Heart right ventricle (tissue), 16 donors: Measurements from ENCODE around the gene RAI14. TPM values are rescaled to one million over a fixed set of nuclear protein-coding genes. Genes with fewer than 3 reads are reported as not detected.
A peak's percentile ranks its signal among the peaks of the same experiment; 100 is the strongest.

ENCODE experiments used
- ATAC-seq, 8 donors: fragments of 200-7000 bp; cut with Tn5 transposase; one replicate each; pipeline ENCODE4 v1.9.1; 2020; ENCODE audit warnings: mild to moderate bottlenecking in 8 of 8, moderate library complexity in 8 of 8, moderate number of reproducible peaks in 1 of 8
- DNase-seq, 2 donors: peaks; one replicate each; pipeline ENCODE4 v3.0.0-alpha.2; 2020
- H3K27ac ChIP-seq, 10 donors: fragments of 200-600 bp; sonication (generic) in 2 of 10; one replicate each; pipeline versions ENCODE4 v1.5.0 to v1.8.0; 2020 to 2022; ENCODE audit warnings: mild to moderate bottlenecking in 3 of 10
- H3K27me3 ChIP-seq, 7 donors: fragments of 200-600 bp; one replicate each; pipeline ENCODE4 v1.8.0; 2021 to 2022; ENCODE audit warnings: mild to moderate bottlenecking in 2 of 7
- H3K36me3 ChIP-seq, 9 donors: fragments of 200-600 bp; sonication (generic) in 1 of 9; one replicate each; pipeline versions ENCODE4 v1.5.0 to v1.8.0; 2020 to 2022; ENCODE audit warnings: mild to moderate bottlenecking in 2 of 9
- H3K4me1 ChIP-seq, 9 donors: fragments of 200-600 bp; sonication (generic) in 1 of 9; one replicate each; pipeline versions ENCODE4 v1.5.0 to v1.8.0; 2020 to 2022; ENCODE audit warnings: mild to moderate bottlenecking in 4 of 9
- H3K4me3 ChIP-seq, 10 donors: fragments of 200-600 bp; sonication (generic) in 2 of 10; one replicate each; pipeline versions ENCODE4 v1.5.0 to v1.8.0; 2020 to 2022; ENCODE audit warnings: mild to moderate bottlenecking in 7 of 10, moderate library complexity in 2 of 10
- H3K9me3 ChIP-seq, 11 donors: fragments of 200-600 bp in 10 of 11; sonication (generic) in 2 of 11; one replicate each; pipeline versions ENCODE4 v1.5.0 to v1.8.0; 2013 to 2022; ENCODE audit warnings: mild to moderate bottlenecking in 2 of 11, control low read depth in 1 of 11, moderate library complexity in 1 of 11
- WGBS, 2 donors: extraction: QIAGEN DNeasy Blood & Tissue Kit; methylation state at CpG; one replicate each; pipeline ENCODE4 v1.1.7; 2013; ENCODE audit warnings: inconsistent platforms in 1 of 2; 5-methylcytosine and 5-hydroxymethylcytosine counted together
- intact Hi-C, 10 donors: fragments of 100-400 bp; cut with DNase I; formaldehyde crosslinking; loops; one replicate each; pipeline versions ENCODE4 v1.11.1 to v1.14.2; 2022
- polyA plus RNA-seq, 2 donors: library from polyadenylated mRNA; stranded (reverse); fragments of 200-250 nt; gene quantifications; one replicate each; pipeline ENCODE4 v1.2.3, GENCODE V29; 2013
- total RNA-seq, 10 donors: library from RNA; stranded (reverse); fragmentation: NEBNext Ultra II Directional in 3 of 10; extraction: Animal tissue kit (Norgen Biotek cat#: 25700) in 3 of 10; gene quantifications; one replicate each; pipeline versions ENCODE4 v1.2.1 to v1.2.4, GENCODE V29; 2021 to 2023
- TF ChIP-seq, protein P1 (sequence below), 9 donors: fragments of 200-600 bp; sonication (generic) in 2 of 9; IDR thresholded peaks; one replicate each; pipeline versions ENCODE4 v1.5.0 to v1.8.0; 2021 to 2022; ENCODE audit warnings: antibody characterized with exemption in 9 of 9, mild to moderate bottlenecking in 5 of 9, moderate library complexity in 1 of 9
- donor health status: Arrhythmogenic right ventricular cardiomyopathy.
- donor health status: ischemic (EF 13 %, LVEDD 7.1; RV severe dilation, severe dysfunction).
- donor health status: healthy with polysubstance abuse.
- donor health status: DM: no; HTN: yes; CAD: no.
- donor health status: DM: no; HTN: no; CAD: no.
- donor health status: ischemic (EF 25% LVEDD 6.9; RV normal size, moderate dysfunction).
- donor health status: ischemic (EF 25% LVEDD 5.7; RV mildly dilated, moderate dysfunction).
- donor health status: healthy.
- donor health status: DM: yes; HTN: yes; CAD: no.
- donor health status: Ischemic cardiomyopathy.
- donor health status: ischemic (EF 35%, LVEDD 5.7; RV mildly dilated, moderate dysfunction).
- donor health status: nonischemic (EF 11% LVEDD 7.7; RV severe dilation, severe dysfunction).
- donor health status: DM: yes; HTN: yes; CAD: no.
- donor health status: PGD.
- donor health status: ischemic (EF 29% LVEDD 5.4; RV normal size, mild dysfunction).
- donor health status: nonischemic (EF 23%, LVEDD 6.1; RV moderate dilation, normal function).

The RAI14 gene
- total and polyA plus RNA-seq, 12 donors = 3.3 to 25.5 (median 9.3) TPM

GRCh38 chr5:34609951-34610441 lies 46.1 kb upstream of the RAI14 start:
- Histone ChIP-seq H3K36me3 (no peaks in the 10 kb centered on the region), H3K4me1 (peaks cover 0 to 29% (median 7%) of the 10 kb centered on the region in 9 donors), H3K4me3 (no peak overlapping the region), H3K9me3 (no peaks in the 10 kb centered on the region), H3K27ac (peak overlapping the region in 1 of 10 donors; percentile 73), H3K27me3 (no peaks in the 10 kb centered on the region)
- TF ChIP-seq, protein P1, sequence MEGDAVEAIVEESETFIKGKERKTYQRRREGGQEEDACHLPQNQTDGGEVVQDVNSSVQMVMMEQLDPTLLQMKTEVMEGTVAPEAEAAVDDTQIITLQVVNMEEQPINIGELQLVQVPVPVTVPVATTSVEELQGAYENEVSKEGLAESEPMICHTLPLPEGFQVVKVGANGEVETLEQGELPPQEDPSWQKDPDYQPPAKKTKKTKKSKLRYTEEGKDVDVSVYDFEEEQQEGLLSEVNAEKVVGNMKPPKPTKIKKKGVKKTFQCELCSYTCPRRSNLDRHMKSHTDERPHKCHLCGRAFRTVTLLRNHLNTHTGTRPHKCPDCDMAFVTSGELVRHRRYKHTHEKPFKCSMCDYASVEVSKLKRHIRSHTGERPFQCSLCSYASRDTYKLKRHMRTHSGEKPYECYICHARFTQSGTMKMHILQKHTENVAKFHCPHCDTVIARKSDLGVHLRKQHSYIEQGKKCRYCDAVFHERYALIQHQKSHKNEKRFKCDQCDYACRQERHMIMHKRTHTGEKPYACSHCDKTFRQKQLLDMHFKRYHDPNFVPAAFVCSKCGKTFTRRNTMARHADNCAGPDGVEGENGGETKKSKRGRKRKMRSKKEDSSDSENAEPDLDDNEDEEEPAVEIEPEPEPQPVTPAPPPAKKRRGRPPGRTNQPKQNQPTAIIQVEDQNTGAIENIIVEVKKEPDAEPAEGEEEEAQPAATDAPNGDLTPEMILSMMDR (IDR thresholded peaks at IDR 0.05) = no peak
- intact Hi-C loops = loop anchor here in 1 of 10 donors (5.0 kb wide), 1 partner anchor 42 kb away; no protein-coding TSS in a partner anchor
- WGBS, 2 donors = 75 to 88% methylated on average over 6 of the region's 6 CpGs
- DNase-seq (no peak), ATAC-seq (no peak)

- H3K4me1 ChIP-seq = peaks cover 0 to 29% (median 7%) of the 10 kb centered on the region in 9 donors
- ATAC-seq (no peak), DNase-seq (no peak)
- no peaks in the 10 kb centered on the region for H3K9me3 ChIP-seq
- no peak overlapping the region for H3K4me3 ChIP-seq
- H3K27ac ChIP-seq = no peak overlapping the region
- TF ChIP-seq, protein P1 (IDR thresholded peaks at IDR 0.05) = no peak
- no peaks in the 10 kb centered on the region for H3K27me3 ChIP-seq
- no peaks in the 10 kb centered on the region for H3K36me3 ChIP-seq
- intact Hi-C loops = loop anchor here in 1 of 10 donors (5.0 kb wide), 1 partner anchor 42 kb away; no protein-coding TSS in a partner anchor
These were observed 45.6 kb upstream of the RAI14 start for GRCh38 chr5:34610546-34610945.

GRCh38 chr5:34611464-34612415 lies 44.4 kb upstream of the RAI14 start:
- 96 to 98% methylated on average over 9 of the region's 9 CpGs for WGBS, 2 donors
- intact Hi-C loops = loop anchor here in 1 of 10 donors (5.0 kb wide), 1 partner anchor 41 kb away; no protein-coding TSS in a partner anchor
- no peak for DNase-seq
- TF ChIP-seq, protein P1 (IDR thresholded peaks at IDR 0.05) = no peak
- no peaks in the 10 kb centered on the region for H3K27me3 ChIP-seq
- no peak overlapping the region for H3K27ac ChIP-seq
- H3K36me3 ChIP-seq = no peaks in the 10 kb centered on the region
- H3K4me1 ChIP-seq = peaks cover 0 to 29% (median 7%) of the 10 kb centered on the region in 9 donors
- no peaks in the 10 kb centered on the region for H3K9me3 ChIP-seq
- no peak overlapping the region for H3K4me3 ChIP-seq
- ATAC-seq = no peak

DNA sequence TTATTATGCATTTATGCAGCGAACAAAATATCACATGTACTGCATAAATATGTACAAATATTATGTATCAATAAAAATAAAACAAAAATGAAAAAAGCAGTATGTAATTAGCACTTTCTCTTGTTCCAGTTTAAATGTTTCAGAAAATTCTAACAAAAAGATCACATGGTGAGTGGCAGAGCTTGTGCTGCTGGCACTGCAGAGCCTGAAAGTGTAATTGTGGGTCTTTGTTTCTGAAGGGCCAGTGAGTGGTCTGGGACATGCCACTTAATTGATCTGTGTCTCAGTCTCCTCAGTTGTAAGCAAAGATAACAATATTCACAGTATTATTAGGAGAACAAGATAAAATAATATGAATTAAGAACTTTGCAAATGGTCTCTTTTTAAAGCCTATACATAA lies 39.5 kb upstream of the RAI14 start:
- TF ChIP-seq, protein P1 (IDR thresholded peaks at IDR 0.05) = no peak
- Histone ChIP-seq H3K4me1 (peaks cover 0 to 4% (median 0%) of the 10 kb centered on the region in 9 donors), H3K9me3 (no peaks in the 10 kb centered on the region), H3K4me3 (no peak overlapping the region), H3K27me3 (no peaks in the 10 kb centered on the region), H3K36me3 (no peaks in the 10 kb centered on the region), H3K27ac (no peak overlapping the region)
- 92 to 97% methylated on average over 1 of the region's 1 CpG for WGBS, 2 donors
- ATAC-seq (no peak), DNase-seq (no peak)
- intact Hi-C loops = no loop called here
